RWPE1 (cell line): Measurements from ENCODE around the gene APC2.
"Not testable (repeated sequence)": the region's sequence is repeated elsewhere in the genome, so short reads cannot be mapped to it uniquely, and the experiment has no call there.

ENCODE experiments used
- CTCF ChIA-PET: fragments of 350-600 bp; sonication (Branson Sonifier 250); formaldehyde crosslinking; extraction: SDS; loops from one replicate; lab custom pipeline; 2021; lab: Yijun Ruan, JAX
- POLR2A ChIA-PET: fragments of 400-600 bp; formaldehyde crosslinking; extraction: SDS; loops from one replicate; lab custom pipeline; 2020; ENCODE audit warnings: antibody characterized with exemption; ENCODE audit not compliant: low non-redundant PET; lab: Yijun Ruan, JAX
- DNase-seq: peaks from one replicate; pipeline ENCODE4 v3.0.0; 2012; ENCODE audit warnings: low spot score
- H3K27ac ChIP-seq: fragments of 450-650 bp; 2 replicates; pipeline ENCODE4 v1.5.1; 2017
- CTCF ChIP-seq: fragments of 450-650 bp; conservative IDR thresholded peaks from 2 replicates; pipeline ENCODE4 v1.5.1; 2017; ENCODE audit warnings: low read depth, mild to moderate bottlenecking

The APC2 gene

GRCh38 chr19:1475751-1476437 is 26.0 kb downstream of the APC2 start:
- no peak for DNase-seq
- no peak for TF ChIP-seq CTCF
- ChIA-PET POLR2A (no interaction called here), CTCF (no interaction called here)
- peak overlapping the region; percentile 79; the same call in 1 of the 2 replicates for H3K27ac ChIP-seq

DNA sequence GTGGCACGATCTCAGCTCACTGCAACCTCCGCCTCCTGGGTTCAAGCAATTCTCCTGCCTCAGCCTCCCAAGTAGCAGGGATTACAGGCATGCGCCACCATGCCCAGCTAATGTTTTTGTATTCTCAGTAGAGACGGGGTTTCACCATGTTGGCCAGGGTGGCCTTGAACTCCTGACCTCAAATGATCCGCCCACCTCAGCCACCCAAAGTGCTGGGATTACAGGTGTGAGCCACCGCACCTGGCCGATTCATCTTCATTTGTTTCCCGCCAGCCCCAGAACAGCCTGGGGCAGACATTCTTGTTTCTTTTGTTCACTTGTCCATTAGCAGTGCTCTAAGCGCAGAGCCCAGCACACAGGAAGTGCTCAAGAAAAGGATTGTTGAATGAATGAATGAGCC is 27.1 kb downstream of the APC2 start:
- CTCF ChIA-PET, POLR2A ChIA-PET, DNase-seq: not testable (repeated sequence)
- peak overlapping the region; percentile 79; the same call in 1 of the 2 replicates for H3K27ac ChIP-seq

DNA sequence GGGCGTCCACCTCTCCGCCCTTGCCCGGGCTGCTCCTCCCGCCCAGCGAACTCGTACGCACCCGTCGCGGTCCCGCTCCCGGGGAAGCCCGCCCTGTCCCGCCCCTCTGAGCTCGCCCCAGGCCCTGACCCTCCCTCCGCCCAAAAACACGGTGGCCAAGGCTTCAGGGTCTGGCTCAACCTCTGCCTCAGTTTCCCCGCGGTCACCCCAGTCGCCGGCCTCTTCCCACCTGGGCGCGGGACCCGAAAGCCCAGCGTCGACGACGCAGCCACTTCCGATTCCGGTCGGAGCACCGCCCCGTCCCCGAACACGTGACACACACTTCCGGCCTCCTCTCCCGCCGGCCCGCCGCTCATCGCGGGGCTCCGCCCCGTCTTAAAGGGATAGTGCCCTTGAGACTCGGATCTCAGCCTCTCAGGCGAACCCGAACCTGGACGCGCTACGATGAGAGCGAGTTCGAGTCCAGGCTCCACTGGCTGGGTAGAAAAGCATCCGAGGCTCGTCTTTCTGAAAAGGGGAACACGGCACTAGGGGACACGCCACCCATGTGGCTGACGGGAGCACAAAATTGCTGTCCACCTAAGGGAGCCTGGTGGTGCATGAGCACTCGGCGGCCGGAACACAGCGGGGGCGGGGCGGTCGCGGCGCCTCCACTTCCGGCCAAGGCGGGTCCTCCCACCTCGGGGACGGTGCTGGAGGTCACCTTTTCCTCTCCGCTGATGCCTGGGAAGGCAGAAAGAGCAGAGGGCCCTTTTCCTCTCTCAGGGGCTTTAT is 29.2 kb downstream of the APC2 start, which contains the start of gene C19orf25:
C19orf25 (minus strand) TSS at position 282 of the 774 bp plus-strand sequence. CDS start 312 bp downstream, outside the sequence.
- TF ChIP-seq CTCF, result no peak
- ChIA-PET POLR2A (no interaction called here), CTCF (interaction anchor here (0.7 kb wide), 1 partner anchor 27 kb away, joined by 3 read pairs; no protein-coding TSS in a partner anchor)
- peak within 1 kb of the TSS; percentile 79 for H3K27ac ChIP-seq
- peak; percentile 93 for DNase-seq

GRCh38 chr19:1481224-1481892 is 31.4 kb downstream of the APC2 start:
- H3K27ac ChIP-seq, result peak overlapping the region; percentile 79; the same call in 1 of the 2 replicates
- ChIA-PET CTCF (interaction anchor here (0.6 kb wide), 1 partner anchor 33 kb away, joined by 6 read pairs; no protein-coding TSS in a partner anchor), POLR2A (no interaction called here)
- DNase-seq, result no peak
- TF ChIP-seq CTCF, result no peak

- H3K27ac ChIP-seq, result no peak overlapping the region; the same call in 1 of the 2 replicates
- ChIA-PET POLR2A (no interaction called here), CTCF (no interaction called here)
- DNase-seq, result no peak
- TF ChIP-seq CTCF, result no peak
These were observed 32.0 kb downstream of the APC2 start for GRCh38 chr19:1481893-1482360.

- DNase-seq, result no peak
- H3K27ac ChIP-seq, result no peak overlapping the region
- ChIA-PET POLR2A (no interaction called here), CTCF (no interaction called here)
- TF ChIP-seq CTCF, result no peak
These were observed 32.6 kb downstream of the APC2 start for GRCh38 chr19:1482361-1483130.
